ENCODE results near the gene ENTREP1.

- TF ChIP-seq POLR2A (IDR thresholded peaks at IDR 0.05; ENCODE audit: low read depth, low read length) (no peak), POLR2AphosphoS5 (IDR thresholded peaks at IDR 0.05; ENCODE audit: low read depth, low read length) (no peak)
Observed at GRCh38 chr9:69433392-69433791, 108.4 kb downstream of the ENTREP1 start.

All from GM12892 (cell line).